HG02759 (cell line): ENCODE data around the gene HECTD2.
"Not testable (repeated sequence)": the region's sequence is repeated elsewhere in the genome, so short reads cannot be mapped to it uniquely, and the experiment has no call there.

Experiments used
- ATAC-seq: cut with Tn5 transposase; IDR thresholded peaks from one replicate; pipeline ENCODE4 v1.9.1; 2021; ENCODE audit warnings: mild to moderate bottlenecking, moderate library complexity; ENCODE audit not compliant: unreplicated experiment

Gene HECTD2

GRCh38 chr10:91412354-91413087 lies 2.4 kb downstream of the HECTD2 start:
- no peak for ATAC-seq

GRCh38 chr10:91415816-91416215 lies 5.7 kb downstream of the HECTD2 start:
- ATAC-seq, result no peak

- ATAC-seq, result no peak
Measured at GRCh38 chr10:91416339-91416855, 6.3 kb downstream of the HECTD2 start.

GRCh38 chr10:91418416-91418815 lies 8.3 kb downstream of the HECTD2 start:
- ATAC-seq, result no peak

GRCh38 chr10:91420868-91421267 lies 10.7 kb downstream of the HECTD2 start:
- ATAC-seq, result no peak

- ATAC-seq, result no peak
Measured at GRCh38 chr10:91422915-91423314, 12.8 kb downstream of the HECTD2 start.

GRCh38 chr10:91424016-91424415 lies 13.9 kb downstream of the HECTD2 start:
- ATAC-seq, result no peak

GRCh38 chr10:91432175-91432574 lies 22.0 kb downstream of the HECTD2 start:
- no peak for ATAC-seq

- no peak for ATAC-seq
Measured at GRCh38 chr10:91433620-91434019, 23.5 kb downstream of the HECTD2 start.

- ATAC-seq, result no peak
Measured at GRCh38 chr10:91434041-91434440, 23.9 kb downstream of the HECTD2 start.

GRCh38 chr10:91435241-91435640 lies 25.1 kb downstream of the HECTD2 start:
- ATAC-seq, result no peak

- ATAC-seq, result not testable (repeated sequence)
Measured at GRCh38 chr10:91438228-91438627, 28.1 kb downstream of the HECTD2 start.

- ATAC-seq, result no peak
Measured at GRCh38 chr10:91444211-91445182, 34.4 kb downstream of the HECTD2 start.

GRCh38 chr10:91452063-91452462 lies 41.9 kb downstream of the HECTD2 start:
- ATAC-seq, result no peak

GRCh38 chr10:91453535-91453934 lies 43.4 kb downstream of the HECTD2 start:
- no peak for ATAC-seq

GRCh38 chr10:91455135-91455534 lies 45.0 kb downstream of the HECTD2 start:
- not testable (repeated sequence) for ATAC-seq

GRCh38 chr10:91460681-91461080 lies 50.5 kb downstream of the HECTD2 start:
- no peak for ATAC-seq

- no peak for ATAC-seq
Measured at GRCh38 chr10:91462423-91462822, 52.3 kb downstream of the HECTD2 start.

- no peak for ATAC-seq
Measured at GRCh38 chr10:91464500-91464899, 54.4 kb downstream of the HECTD2 start.

GRCh38 chr10:91465261-91465660 lies 55.1 kb downstream of the HECTD2 start:
- no peak for ATAC-seq

GRCh38 chr10:91467114-91467513 lies 57.0 kb downstream of the HECTD2 start:
- no peak for ATAC-seq

- no peak for ATAC-seq
Measured at GRCh38 chr10:91471602-91472001, 61.5 kb downstream of the HECTD2 start.
